Measurements from ENCODE around the gene STX1A. TPM values are rescaled to one million over a fixed set of nuclear protein-coding genes. Genes with fewer than 3 reads are reported as not detected.

Gene STX1A
- total RNA-seq, 1 donor from 2014 or later: 12.4 TPM

GRCh38 chr7:73741600-73741999, 22.1 kb upstream of the STX1A start:
- Histone ChIP-seq H3K27me3 (ENCODE audit: control insufficient read depth, insufficient read depth, low read length) (no peaks in the 10 kb centered on the region), H3K4me3 (ENCODE audit: low read depth, low read length) (no peak overlapping the region), H3K36me3 (ENCODE audit: control insufficient read depth, insufficient read depth, low read length) (peaks cover 4% of the 10 kb centered on the region)
- FAIRE-seq (no peak), DNase-seq (ENCODE audit: low read depth) (no peak)
- no peak for TF ChIP-seq CTCF (IDR thresholded peaks at IDR 0.05; ENCODE audit: insufficient read depth, low read length, severe bottlenecking)

GRCh38 chr7:73740771-73741170, 21.3 kb upstream of the STX1A start:
- TF ChIP-seq CTCF (IDR thresholded peaks at IDR 0.05; ENCODE audit: insufficient read depth, low read length, severe bottlenecking): no peak
- no peak for FAIRE-seq
- Histone ChIP-seq H3K27me3 (ENCODE audit: control insufficient read depth, insufficient read depth, low read length) (no peaks in the 10 kb centered on the region), H3K4me3 (ENCODE audit: low read depth, low read length) (no peak overlapping the region), H3K36me3 (ENCODE audit: control insufficient read depth, insufficient read depth, low read length) (peaks cover 5% of the 10 kb centered on the region)
- DNase-seq (ENCODE audit: low read depth): no peak

GRCh38 chr7:73740212-73740611, 20.7 kb upstream of the STX1A start:
- no peak for DNase-seq (ENCODE audit: low read depth)
- H3K27me3 ChIP-seq (ENCODE audit: control insufficient read depth, insufficient read depth, low read length): no peaks in the 10 kb centered on the region
- no peak for FAIRE-seq
- H3K4me3 ChIP-seq (ENCODE audit: low read depth, low read length): no peak overlapping the region
- peaks cover 5% of the 10 kb centered on the region for H3K36me3 ChIP-seq (ENCODE audit: control insufficient read depth, insufficient read depth, low read length)
- TF ChIP-seq CTCF (IDR thresholded peaks at IDR 0.05; ENCODE audit: insufficient read depth, low read length, severe bottlenecking): no peak

- Histone ChIP-seq H3K36me3 (ENCODE audit: control insufficient read depth, insufficient read depth, low read length) (peaks cover 5% of the 10 kb centered on the region), H3K4me3 (ENCODE audit: low read depth, low read length) (peak overlapping the region; percentile 70), H3K27me3 (ENCODE audit: control insufficient read depth, insufficient read depth, low read length) (no peaks in the 10 kb centered on the region)
- no peak for TF ChIP-seq CTCF (IDR thresholded peaks at IDR 0.05; ENCODE audit: insufficient read depth, low read length, severe bottlenecking)
- FAIRE-seq: no peak
- no peak for DNase-seq (ENCODE audit: low read depth)
These were observed 19.9 kb upstream of the STX1A start for GRCh38 chr7:73739387-73739767.

GRCh38 chr7:73738612-73739386, 19.3 kb upstream of the STX1A start, which contains the start of gene ABHD11:
Gene ABHD11, minus strand, starts transcription at chr7:73738802. Its CDS starts 32 bp downstream, at chr7:73738770.
- peak; percentile 83 for DNase-seq (ENCODE audit: low read depth)
- TF ChIP-seq CTCF (IDR thresholded peaks at IDR 0.05; ENCODE audit: insufficient read depth, low read length, severe bottlenecking): no peak
- Histone ChIP-seq H3K36me3 (ENCODE audit: control insufficient read depth, insufficient read depth, low read length) (peaks cover 5% of the 10 kb centered on the region), H3K27me3 (ENCODE audit: control insufficient read depth, insufficient read depth, low read length) (no peaks in the 10 kb centered on the region), H3K4me3 (ENCODE audit: low read depth, low read length) (peak within 1 kb of the TSS; percentile 70)
- FAIRE-seq: no peak

- Histone ChIP-seq H3K27me3 (ENCODE audit: control insufficient read depth, insufficient read depth, low read length) (no peaks in the 10 kb centered on the region), H3K36me3 (ENCODE audit: control insufficient read depth, insufficient read depth, low read length) (peaks cover 5% of the 10 kb centered on the region), H3K4me3 (ENCODE audit: low read depth, low read length) (peak overlapping the region; percentile 70)
- FAIRE-seq (no peak), DNase-seq (ENCODE audit: low read depth) (peak; percentile 24)
- no peak for TF ChIP-seq CTCF (IDR thresholded peaks at IDR 0.05; ENCODE audit: insufficient read depth, low read length, severe bottlenecking)
These were observed 18.7 kb upstream of the STX1A start for GRCh38 chr7:73738220-73738611.

Measured in bronchial epithelial cell (primary cell).